HCT116 (cell line): ENCODE data around the gene AMZ1. TPM values are rescaled to one million over a fixed set of nuclear protein-coding genes. Genes with fewer than 3 reads are reported as not detected.

Experiments
- ATAC-seq: fragments of 200-7000 bp; cut with Tn5 transposase; 2 replicates; pipeline ENCODE4 v1.9.1; 2020; ENCODE audit warnings: mild to moderate bottlenecking, moderate library complexity
- BruUV-seq: library from RNA; stranded (reverse); fragments of 400-500 nt; replicated peaks from 2 replicates; lab custom pipeline; 2021; lab: Mats Ljungman, UMichigan
- CTCF ChIA-PET: fragments of 300-600 bp; sonication (Branson Sonifier 250); formaldehyde crosslinking; loops from one replicate; lab custom pipeline; 2021; ENCODE audit warnings: antibody characterized with exemption; lab: Charles Lee
- POLR2A ChIA-PET: fragments of 300-600, 350-600 bp; sonication (Branson Sonifier 250); formaldehyde crosslinking; loops from one replicate; lab custom pipeline; 2021; ENCODE audit warnings: antibody characterized with exemption; lab: Charles Lee
- RAD21 ChIA-PET, 2 experiments: fragments of 300-600 bp; sonication (Branson Sonifier 250); formaldehyde crosslinking; loops; one replicate each; lab custom pipeline; 2023; ENCODE audit warnings: low total read pairs in 2 of 2; ENCODE audit not compliant: uncharacterized antibody in 2 of 2, unreplicated experiment in 2 of 2, low non-redundant PET in 1 of 2; lab: Charles Lee
- DNase-seq: peaks from one replicate; pipeline ENCODE4 v3.0.0-alpha.2; 2010; ENCODE audit warnings: low read depth, low spot score
- H2AFZ ChIP-seq: fragments of 200-600 bp; shearing (Covaris generic), sonication (generic); 2 replicates; pipeline ENCODE4 v1.6.1; 2017; ENCODE audit warnings: low read depth, mixed run types, mixed read lengths, antibody characterized with exemption, low read length; ENCODE audit not compliant: poor library complexity, severe bottlenecking
- H3K27ac ChIP-seq: 2 replicates; pipeline ENCODE4 v1.5.1; 2012; ENCODE audit warnings: low read depth, low read length
- H3K27me3 ChIP-seq: fragments of 200-600 bp; sonication (generic); 2 replicates; pipeline ENCODE4 v1.6.1; 2016; ENCODE audit warnings: mixed run types, low read length, mixed read lengths; ENCODE audit not compliant: insufficient read depth
- H3K36me3 ChIP-seq, 2 experiments: fragments of 200-500 bp in 1 of 2; fragments of 200-600 bp in 1 of 2; sonication (Bioruptor generic) in 1 of 2; sonication (generic) in 1 of 2; 2 replicates each; pipeline versions ENCODE4 v1.5.1 to v1.6.1; 2014 to 2016; ENCODE audit warnings: low read length in 2 of 2, inconsistent platforms in 1 of 2, mixed read lengths in 1 of 2, mixed run types in 1 of 2; ENCODE audit not compliant: insufficient read depth in 2 of 2, control insufficient read depth in 1 of 2
- H3K4me1 ChIP-seq, 2 experiments: fragments of 200-600 bp in 1 of 2; sonication (generic) in 1 of 2; 2 replicates each; pipeline versions ENCODE4 v1.5.1 to v1.6.1; 2012 to 2017; ENCODE audit warnings: low read length in 2 of 2, inconsistent platforms in 1 of 2, mild to moderate bottlenecking in 1 of 2, mixed read lengths in 1 of 2, mixed run types in 1 of 2, moderate library complexity in 1 of 2; ENCODE audit not compliant: insufficient read depth in 2 of 2, control insufficient read depth in 1 of 2
- H3K4me2 ChIP-seq: fragments of 200-600 bp; sonication (generic); 2 replicates; pipeline ENCODE4 v1.6.1; 2017; ENCODE audit warnings: mixed run types, low read length, mixed read lengths
- H3K4me3 ChIP-seq, 2 experiments: fragments of 200-600 bp in 1 of 2; sonication (generic) in 1 of 2; replicated peaks in 1 of 2; 2 replicates each; pipeline ENCODE4 v1.5.1; 2011 to 2016; ENCODE audit warnings: low read length in 2 of 2, control low read depth in 1 of 2, low read depth in 1 of 2, mild to moderate bottlenecking in 1 of 2, mixed read lengths in 1 of 2, mixed run types in 1 of 2
- H3K79me2 ChIP-seq: fragments of 200-600 bp; sonication (generic); 2 replicates; pipeline ENCODE4 v1.6.1; 2017; ENCODE audit warnings: mild to moderate bottlenecking, mixed run types, low read length, moderate library complexity, mixed read lengths; ENCODE audit not compliant: insufficient read depth
- H3K9ac ChIP-seq: fragments of 200-600 bp; sonication (generic); 2 replicates; pipeline ENCODE4 v1.6.1; 2016; ENCODE audit warnings: low read length, mixed read lengths
- H3K9me2 ChIP-seq: fragments of 200-600 bp; sonication (generic), shearing (Covaris generic); 2 replicates; pipeline ENCODE4 v1.6.1; 2017; ENCODE audit warnings: mixed run types, mild to moderate bottlenecking, moderate library complexity; ENCODE audit not compliant: insufficient read depth
- H3K9me3 ChIP-seq, 2 experiments: fragments of 200-500 bp in 1 of 2; fragments of 200-600 bp in 1 of 2; sonication (Bioruptor generic) in 1 of 2; sonication (generic) in 1 of 2; 2 replicates each; pipeline ENCODE4 v1.6.1; 2014 to 2017; ENCODE audit warnings: low read length in 2 of 2, mixed read lengths in 2 of 2, inconsistent platforms in 1 of 2, low read depth in 1 of 2, mild to moderate bottlenecking in 1 of 2, mixed run types in 1 of 2, moderate library complexity in 1 of 2; ENCODE audit not compliant: control insufficient read depth in 1 of 2, insufficient read depth in 1 of 2
- H4K20me1 ChIP-seq: fragments of 200-600 bp; sonication (generic), shearing (Covaris generic); 2 replicates; pipeline ENCODE4 v1.6.1; 2017; ENCODE audit warnings: mixed run types, mild to moderate bottlenecking, moderate library complexity; ENCODE audit not compliant: insufficient read depth
- EGR1 ChIP-seq: IDR thresholded peaks from 2 replicates; pipeline ENCODE4 v1.6.1; 2012; ENCODE audit warnings: low read depth
- JUND ChIP-seq: IDR thresholded peaks from 2 replicates; pipeline ENCODE4 v1.6.1; 2012
- SIN3A ChIP-seq: IDR thresholded peaks from 2 replicates; pipeline ENCODE4 v1.6.1; 2012; ENCODE audit warnings: low read depth
- intact Hi-C: fragments of 100-400 bp; cut with micrococcal nuclease; formaldehyde crosslinking; loops from 2 replicates; pipeline ENCODE4 v1.10.0; 2022
- total RNA-seq: library from RNA; stranded (reverse); gene quantifications from one replicate; pipeline ENCODE4 v1.2.1, GENCODE V29; 2021; ENCODE audit not compliant: unreplicated experiment
- TF ChIP-seq, protein P1 (sequence below), 3 experiments: fragments of 200-600 bp in 1 of 3; sonication (generic) in 1 of 3; IDR thresholded peaks in 2 of 3; conservative IDR thresholded peaks in 1 of 3; 2 replicates each; pipeline ENCODE4 v1.5.1; 2012 to 2017; ENCODE audit warnings: low read depth in 2 of 3, low read length in 2 of 3, antibody characterized with exemption in 1 of 3, borderline replicate concordance in 1 of 3, control low read depth in 1 of 3, mild to moderate bottlenecking in 1 of 3, mixed read lengths in 1 of 3, mixed run types in 1 of 3, moderate library complexity in 1 of 3; ENCODE audit not compliant: insufficient read depth in 1 of 3

Gene AMZ1
- total RNA-seq, 1 experiment from 2014 or later: not detected

DNA sequence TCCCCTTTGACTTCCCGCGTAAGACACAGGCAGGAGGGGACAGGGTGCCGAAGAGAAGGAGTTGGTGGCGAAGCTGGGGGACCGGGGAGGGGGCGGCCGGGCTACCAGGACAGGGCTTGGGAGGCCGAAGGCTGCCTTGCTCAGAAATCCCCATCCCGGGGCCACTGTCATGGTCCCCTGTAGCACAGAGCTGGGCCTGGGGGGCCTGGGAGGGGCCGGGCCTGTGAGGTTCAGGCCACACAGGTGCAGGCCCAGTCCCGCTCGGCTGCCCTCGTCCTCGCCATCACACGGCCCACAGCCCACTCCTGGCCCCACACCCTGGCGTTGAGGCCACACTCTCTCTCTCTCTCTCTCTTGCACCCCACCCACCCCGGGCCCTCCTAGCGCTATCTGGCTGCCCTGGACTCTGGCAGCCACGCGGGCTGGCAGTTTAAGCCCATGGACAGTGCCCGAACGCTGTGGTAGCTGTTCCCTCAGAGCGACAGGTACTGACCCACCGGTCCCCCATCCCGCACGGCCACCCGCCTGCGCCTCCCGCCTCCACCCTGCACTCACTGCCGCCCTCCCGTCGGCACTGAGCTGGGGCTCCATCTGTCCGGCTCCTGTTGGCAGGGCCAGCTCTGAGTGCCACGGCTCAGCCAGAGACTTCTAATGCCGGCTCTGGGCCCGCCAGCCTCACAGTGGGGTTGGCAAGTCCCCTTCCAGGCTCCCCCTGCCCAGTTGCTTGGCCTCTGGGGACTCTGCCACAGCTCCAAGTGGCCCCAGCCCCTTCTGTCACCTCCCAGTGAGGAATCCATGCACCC, 28.2 kb upstream of the AMZ1 start:
- H3K4me2 ChIP-seq: no peak overlapping the region
- H3K9me2 ChIP-seq: no peaks in the 10 kb centered on the region
- no peaks in the 10 kb centered on the region for H3K27me3 ChIP-seq
- no peaks in the 10 kb centered on the region for H4K20me1 ChIP-seq
- RAD21 ChIA-PET: no interaction called here
- no peak overlapping the region for H3K27ac ChIP-seq
- 0 out of 4 replicates have a peak, but pooled peaks cover 0 to 4% of the 10 kb centered on the region in 2 experiments for H3K4me1 ChIP-seq
- DNase-seq (no peak), ATAC-seq (no peak)
- CTCF ChIA-PET: no interaction called here
- no TSS peak for BruUV-seq
- H3K9ac ChIP-seq: no peak overlapping the region
- no peaks in the 10 kb centered on the region; a peak in 1 of 4 replicates for H3K36me3 ChIP-seq
- intact Hi-C loops: no loop called here
- no peak overlapping the region for H2AFZ ChIP-seq
- POLR2A ChIA-PET: interaction anchor here (0.6 kb wide), 1 partner anchor 10 kb away, joined by 3 read pairs; no protein-coding TSS in a partner anchor
- no peaks in the 10 kb centered on the region for H3K9me3 ChIP-seq
- no peaks in the 10 kb centered on the region for H3K79me2 ChIP-seq
- no peak overlapping the region for H3K4me3 ChIP-seq
- TF ChIP-seq EGR1: no peak

DNA sequence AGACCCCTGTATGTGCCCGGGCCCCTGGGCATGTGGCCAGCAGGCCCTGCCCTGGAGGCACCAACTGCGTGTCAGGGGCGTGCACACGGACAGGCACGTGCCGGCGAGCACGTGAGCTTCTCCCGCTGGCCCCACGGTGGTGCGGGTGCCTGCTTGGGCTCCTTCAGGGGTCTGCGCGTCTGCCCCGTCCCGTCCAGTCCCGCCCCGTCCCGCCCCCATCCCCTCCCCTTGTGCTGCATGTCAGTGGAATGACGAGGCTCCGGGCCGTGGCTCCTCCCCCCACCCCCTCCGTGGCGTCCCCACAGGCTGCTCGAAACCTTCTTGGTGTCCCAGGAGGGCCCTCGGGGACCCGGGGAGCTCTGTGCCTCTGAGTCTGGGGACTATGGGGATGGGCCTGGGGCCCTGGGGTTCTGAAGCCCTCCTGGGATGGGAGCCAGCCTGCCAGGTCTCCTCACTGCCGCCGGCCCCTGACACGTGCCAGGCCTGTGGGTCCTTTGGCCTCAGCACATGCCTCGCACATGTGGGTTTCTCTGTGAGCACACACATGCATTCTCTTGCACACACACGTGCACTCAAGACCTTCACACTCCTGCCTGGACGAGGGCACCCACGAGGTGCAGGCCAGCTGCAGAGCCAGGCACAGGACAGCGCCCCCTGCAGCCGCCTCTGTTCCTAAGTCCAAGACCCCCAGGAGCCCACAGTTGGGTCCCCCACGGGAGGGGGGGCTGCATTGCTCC, 27.5 kb upstream of the AMZ1 start:
- H2AFZ ChIP-seq: no peak overlapping the region
- no peaks in the 10 kb centered on the region for H3K79me2 ChIP-seq
- no peak for ATAC-seq
- TF ChIP-seq SIN3A (no peak), JUND (no peak)
- TF ChIP-seq, protein P1, sequence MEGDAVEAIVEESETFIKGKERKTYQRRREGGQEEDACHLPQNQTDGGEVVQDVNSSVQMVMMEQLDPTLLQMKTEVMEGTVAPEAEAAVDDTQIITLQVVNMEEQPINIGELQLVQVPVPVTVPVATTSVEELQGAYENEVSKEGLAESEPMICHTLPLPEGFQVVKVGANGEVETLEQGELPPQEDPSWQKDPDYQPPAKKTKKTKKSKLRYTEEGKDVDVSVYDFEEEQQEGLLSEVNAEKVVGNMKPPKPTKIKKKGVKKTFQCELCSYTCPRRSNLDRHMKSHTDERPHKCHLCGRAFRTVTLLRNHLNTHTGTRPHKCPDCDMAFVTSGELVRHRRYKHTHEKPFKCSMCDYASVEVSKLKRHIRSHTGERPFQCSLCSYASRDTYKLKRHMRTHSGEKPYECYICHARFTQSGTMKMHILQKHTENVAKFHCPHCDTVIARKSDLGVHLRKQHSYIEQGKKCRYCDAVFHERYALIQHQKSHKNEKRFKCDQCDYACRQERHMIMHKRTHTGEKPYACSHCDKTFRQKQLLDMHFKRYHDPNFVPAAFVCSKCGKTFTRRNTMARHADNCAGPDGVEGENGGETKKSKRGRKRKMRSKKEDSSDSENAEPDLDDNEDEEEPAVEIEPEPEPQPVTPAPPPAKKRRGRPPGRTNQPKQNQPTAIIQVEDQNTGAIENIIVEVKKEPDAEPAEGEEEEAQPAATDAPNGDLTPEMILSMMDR (IDR thresholded peaks at IDR 0.05 in 2 of 3, conservative IDR thresholded peaks at IDR 0.05 in 1 of 3; ENCODE audit: borderline replicate concordance in 1 of 3, insufficient read depth in 1 of 3, low read depth in 2 of 3, low read length in 2 of 3): peak in 2 of 3 experiments; percentile 53 to 58; a peak in 4 of 6 replicates
- POLR2A ChIA-PET: interaction anchor here (0.6 kb wide), 1 partner anchor 9 kb away, joined by 3 read pairs; no protein-coding TSS in a partner anchor
- H3K4me3 ChIP-seq: no peak overlapping the region
- no peak overlapping the region for H3K9ac ChIP-seq
- intact Hi-C loops: no loop called here
- H3K4me2 ChIP-seq: no peak overlapping the region
- no peaks in the 10 kb centered on the region for H4K20me1 ChIP-seq
- no TSS peak for BruUV-seq
- H3K36me3 ChIP-seq: no peaks in the 10 kb centered on the region; a peak in 1 of 4 replicates
- H3K9me3 ChIP-seq: no peaks in the 10 kb centered on the region
- no peak overlapping the region for H3K27ac ChIP-seq
- 0 out of 4 replicates have a peak, but pooled peaks cover 0 to 4% of the 10 kb centered on the region in 2 experiments for H3K4me1 ChIP-seq
- RAD21 ChIA-PET: no interaction called here
- H3K9me2 ChIP-seq: no peaks in the 10 kb centered on the region
- H3K27me3 ChIP-seq: no peaks in the 10 kb centered on the region
- CTCF ChIA-PET: no interaction called here
- no peak for DNase-seq
